Esophagus (tissue), 2 donors: ENCODE measurements around the gene IL2. TPM values are rescaled to one million over a fixed set of nuclear protein-coding genes. Genes with fewer than 3 reads are reported as not detected.

Experiments
- H3K27ac ChIP-seq, 2 donors: one replicate each; pipeline ENCODE4 v1.5.1; 2013; ENCODE audit warnings: low read depth in 2 of 2, mild to moderate bottlenecking in 2 of 2, inconsistent platforms in 1 of 2, low read length in 1 of 2, moderate library complexity in 1 of 2
- H3K27me3 ChIP-seq, 2 donors: one replicate each; pipeline ENCODE4 v1.6.1; 2013; ENCODE audit warnings: low read length in 2 of 2, control low read depth in 1 of 2, mild to moderate bottlenecking in 1 of 2; ENCODE audit not compliant: insufficient read depth in 2 of 2, control insufficient read depth in 1 of 2
- H3K36me3 ChIP-seq, 2 donors: one replicate each; pipeline ENCODE4 v1.6.1; 2013; ENCODE audit warnings: low read length in 1 of 2; ENCODE audit not compliant: control insufficient read depth in 2 of 2, insufficient read depth in 2 of 2
- H3K4me1 ChIP-seq, 2 donors: one replicate each; pipeline ENCODE4 v1.6.1; 2013; ENCODE audit warnings: low read length in 1 of 2; ENCODE audit not compliant: control insufficient read depth in 2 of 2, insufficient read depth in 2 of 2
- H3K4me3 ChIP-seq, 2 donors: one replicate each; pipeline ENCODE4 v1.5.1; 2013; ENCODE audit warnings: low read length in 2 of 2, mild to moderate bottlenecking in 2 of 2, low read depth in 1 of 2, moderate library complexity in 1 of 2
- H3K9me3 ChIP-seq, 2 donors: one replicate each; pipeline ENCODE4 v1.6.1; 2013; ENCODE audit warnings: mild to moderate bottlenecking in 2 of 2, low read depth in 1 of 2, low read length in 1 of 2, moderate library complexity in 1 of 2; ENCODE audit not compliant: control insufficient read depth in 2 of 2, insufficient read depth in 1 of 2
- WGBS, 2 donors: extraction: QIAGEN DNeasy Blood & Tissue Kit; methylation state at CpG; one replicate each; pipeline ENCODE4 v1.1.7; 2013; 5-methylcytosine and 5-hydroxymethylcytosine counted together
- polyA plus RNA-seq, 2 donors: library from polyadenylated mRNA; stranded (reverse); fragments of 200-250 nt; gene quantifications; one replicate each; pipeline ENCODE4 v1.2.3, GENCODE V29; 2013
- donor health status: healthy with polysubstance abuse.
- donor health status: Bipolar disorder and iron deficiency.

Gene IL2
- not detected for polyA plus RNA-seq

DNA sequence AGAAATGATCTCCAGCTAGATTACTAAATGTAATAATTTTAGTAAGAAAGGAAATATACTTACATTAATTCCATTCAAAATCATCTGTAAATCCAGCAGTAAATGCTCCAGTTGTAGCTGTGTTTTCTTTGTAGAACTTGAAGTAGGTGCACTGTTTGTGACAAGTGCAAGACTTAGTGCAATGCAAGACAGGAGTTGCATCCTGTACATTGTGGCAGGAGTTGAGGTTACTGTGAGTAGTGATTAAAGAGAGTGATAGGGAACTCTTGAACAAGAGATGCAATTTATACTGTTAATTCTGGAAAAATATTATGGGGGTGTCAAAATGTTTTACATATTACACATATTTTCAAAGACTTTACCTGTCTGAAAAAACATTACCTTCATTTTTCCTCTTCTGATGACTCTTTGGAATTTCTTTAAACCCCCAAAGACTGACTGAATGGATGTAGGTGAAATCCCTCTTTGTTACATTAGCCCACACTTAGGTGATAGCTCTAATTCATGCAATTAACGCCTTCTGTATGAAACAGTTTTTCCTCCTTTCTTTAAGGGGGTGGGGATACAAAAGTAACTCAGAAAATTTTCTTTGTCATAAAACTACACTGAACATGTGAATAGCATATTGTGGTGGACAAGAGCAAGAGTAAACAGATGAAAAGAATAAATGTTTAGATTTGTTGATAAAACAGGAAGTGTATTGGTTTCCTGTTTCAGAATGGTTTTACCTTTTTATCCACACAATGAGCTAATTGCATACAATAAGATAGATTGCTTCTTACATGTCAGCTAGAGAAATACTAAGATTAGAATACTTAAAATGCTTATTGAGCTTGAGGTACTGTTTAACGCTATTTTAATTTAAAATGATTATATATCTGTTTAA, at the start of gene IL2:
TSS of gene IL2 (minus strand) at position 495 of the 886 bp plus-strand sequence. CDS start at position 210, 285 bp downstream.
- Histone ChIP-seq H3K9me3 (no peaks in the 10 kb centered on the region), H3K27me3 (no peaks in the 10 kb centered on the region), H3K4me1 (no peaks in the 10 kb centered on the region), H3K4me3 (no peak within 1 kb of the TSS), H3K36me3 (no peaks in the 10 kb centered on the region), H3K27ac (no peak within 1 kb of the TSS)
- WGBS, 2 donors = 40 to 50% methylated on average over 2 of the region's 2 CpGs

DNA sequence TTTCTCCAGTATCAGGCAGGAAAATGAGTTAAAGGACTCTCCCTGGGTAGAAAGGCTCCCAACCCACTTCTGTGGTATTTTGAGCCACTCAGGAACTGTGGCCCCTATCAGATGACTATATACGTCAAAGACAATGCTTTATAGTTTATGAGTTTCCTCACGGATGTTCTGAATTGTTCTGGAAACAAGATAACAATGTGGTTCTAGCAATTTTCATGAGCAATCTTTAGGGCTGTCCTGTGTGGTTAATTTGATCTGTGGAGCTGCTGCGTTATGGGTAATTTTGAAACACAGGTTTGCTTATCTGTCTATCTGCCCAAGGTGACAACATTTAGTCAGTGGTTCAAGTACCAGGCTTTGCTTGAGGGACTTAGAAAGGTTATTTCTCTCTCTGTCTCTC, 46.7 kb upstream of the IL2 start:
- Histone ChIP-seq H3K36me3 (no peaks in the 10 kb centered on the region), H3K27ac (no peak overlapping the region), H3K4me1 (no peaks in the 10 kb centered on the region), H3K4me3 (no peak overlapping the region), H3K27me3 (no peaks in the 10 kb centered on the region), H3K9me3 (no peaks in the 10 kb centered on the region)
- 50 to 62% methylated on average over 3 of the region's 3 CpGs for WGBS, 2 donors

DNA sequence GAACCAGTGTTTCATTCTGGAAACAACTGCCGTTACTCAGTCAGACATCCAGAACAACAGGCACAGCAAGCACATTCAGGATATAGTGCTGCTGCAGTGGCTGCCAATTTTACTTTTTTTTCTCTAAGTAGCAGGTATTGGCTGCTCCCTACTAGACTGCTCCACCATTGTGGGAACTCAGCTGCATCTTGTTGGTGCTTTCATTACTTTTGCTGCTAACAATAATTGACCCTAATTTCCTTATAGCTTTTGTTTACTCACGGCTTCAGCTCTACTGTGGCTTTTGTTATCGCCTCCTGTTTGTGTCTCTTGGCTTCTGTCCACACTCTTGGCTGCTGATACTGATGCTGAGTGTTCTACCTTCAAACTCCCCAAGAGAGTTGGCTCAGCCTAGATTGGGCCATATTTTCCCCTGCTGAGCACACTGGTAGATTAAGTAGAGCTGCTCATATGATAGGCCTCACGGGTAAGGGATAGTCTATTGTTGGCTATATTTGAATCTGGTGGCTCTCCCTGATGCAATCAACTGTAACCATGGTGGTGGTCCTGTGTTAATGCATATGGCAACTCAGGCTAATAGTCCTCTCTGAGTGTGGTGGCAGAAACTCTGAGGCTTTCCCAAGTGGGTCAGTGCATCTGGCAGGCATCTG, 44.5 kb upstream of the IL2 start:
- 41 to 45% methylated on average over 4 of the region's 4 CpGs for WGBS, 2 donors
- no peak overlapping the region for H3K4me3 ChIP-seq
- no peak overlapping the region for H3K27ac ChIP-seq
- H3K9me3 ChIP-seq = no peaks in the 10 kb centered on the region
- no peaks in the 10 kb centered on the region for H3K27me3 ChIP-seq
- no peaks in the 10 kb centered on the region for H3K4me1 ChIP-seq
- no peaks in the 10 kb centered on the region for H3K36me3 ChIP-seq

DNA sequence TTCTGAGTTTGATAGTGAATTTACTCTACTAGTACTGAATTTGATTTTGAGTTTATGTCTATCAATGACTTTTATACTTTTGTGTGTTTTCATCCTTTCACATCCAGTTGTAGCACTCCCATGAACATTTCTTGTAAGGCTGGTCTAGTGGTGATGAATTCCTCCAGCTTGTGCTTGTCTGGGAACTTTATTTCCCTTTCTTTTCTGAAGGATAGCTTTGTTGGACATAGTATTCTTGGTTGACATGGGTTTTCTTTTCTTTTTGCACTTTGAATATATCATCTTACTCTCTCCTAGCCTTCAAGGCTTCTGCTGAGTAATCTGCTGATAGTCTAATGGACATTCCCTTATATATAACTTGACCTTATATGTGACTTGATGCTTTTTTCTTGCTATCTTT, 32.5 kb upstream of the IL2 start:
- no peaks in the 10 kb centered on the region for H3K36me3 ChIP-seq
- no peak overlapping the region for H3K27ac ChIP-seq
- H3K9me3 ChIP-seq = peaks cover 2 to 9% of the 10 kb centered on the region in 2 donors
- H3K4me1 ChIP-seq = no peaks in the 10 kb centered on the region
- no peaks in the 10 kb centered on the region for H3K27me3 ChIP-seq
- H3K4me3 ChIP-seq = no peak overlapping the region

DNA sequence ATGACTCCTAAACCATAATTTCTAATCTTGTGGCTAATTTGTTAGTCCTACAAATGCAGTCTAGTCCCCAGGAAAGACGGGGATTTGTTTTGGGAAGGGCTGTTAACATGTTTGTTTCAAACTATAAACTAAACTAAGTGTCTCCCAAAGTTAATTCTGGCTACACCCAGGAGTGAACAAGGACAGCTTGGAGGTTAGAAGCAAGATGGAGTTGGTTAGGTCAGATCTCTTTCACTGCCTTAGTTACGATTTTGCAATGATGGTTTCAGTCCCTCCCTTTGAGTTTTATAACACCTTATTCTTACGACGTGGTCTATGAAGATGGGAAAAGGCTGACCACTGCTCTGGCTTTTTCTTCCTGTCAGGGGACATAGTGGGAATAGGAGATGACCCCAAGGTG, 27.0 kb upstream of the IL2 start:
- Histone ChIP-seq H3K4me1 (no peaks in the 10 kb centered on the region), H3K27me3 (no peaks in the 10 kb centered on the region), H3K4me3 (no peak overlapping the region), H3K27ac (no peak overlapping the region), H3K36me3 (no peaks in the 10 kb centered on the region), H3K9me3 (no peaks in the 10 kb centered on the region)
- WGBS, 2 donors = 58 to 59% methylated on average over 4 of the region's 4 CpGs

DNA sequence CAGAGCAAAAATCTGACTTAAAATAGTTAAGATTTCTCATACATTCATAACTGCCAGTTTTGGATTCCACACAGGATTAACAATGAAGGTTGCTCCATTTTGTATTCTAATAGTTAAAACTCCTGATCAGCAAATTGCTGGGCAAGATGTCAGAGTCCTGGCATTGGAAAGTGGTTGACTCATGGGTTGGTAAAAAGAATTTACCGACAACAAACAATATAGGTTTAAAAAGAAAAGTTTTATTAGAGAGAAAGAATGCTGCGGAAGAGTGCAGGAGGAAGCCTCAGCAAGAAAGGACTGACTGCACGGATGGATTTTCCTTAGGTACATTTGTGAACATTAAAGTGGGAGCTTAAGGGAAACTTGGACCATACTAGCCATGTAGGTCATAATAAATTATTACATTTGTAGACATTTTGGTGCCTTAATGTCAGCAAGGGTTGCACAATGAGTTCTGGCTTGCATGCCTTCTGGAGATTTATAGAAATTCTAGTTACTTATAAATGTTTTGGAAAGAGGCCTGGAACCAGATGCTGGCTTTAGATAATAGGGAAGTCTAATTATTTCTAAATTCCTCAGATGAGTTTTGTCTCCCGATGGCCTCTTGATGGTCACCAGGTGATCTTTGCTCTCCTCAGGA, 25.4 kb upstream of the IL2 start:
- H3K9me3 ChIP-seq = no peaks in the 10 kb centered on the region
- H3K4me1 ChIP-seq = no peaks in the 10 kb centered on the region
- no peaks in the 10 kb centered on the region for H3K27me3 ChIP-seq
- no peak overlapping the region for H3K4me3 ChIP-seq
- H3K27ac ChIP-seq = no peak overlapping the region
- 73 to 87% methylated on average over 4 of the region's 4 CpGs for WGBS, 2 donors
- H3K36me3 ChIP-seq = no peaks in the 10 kb centered on the region

DNA sequence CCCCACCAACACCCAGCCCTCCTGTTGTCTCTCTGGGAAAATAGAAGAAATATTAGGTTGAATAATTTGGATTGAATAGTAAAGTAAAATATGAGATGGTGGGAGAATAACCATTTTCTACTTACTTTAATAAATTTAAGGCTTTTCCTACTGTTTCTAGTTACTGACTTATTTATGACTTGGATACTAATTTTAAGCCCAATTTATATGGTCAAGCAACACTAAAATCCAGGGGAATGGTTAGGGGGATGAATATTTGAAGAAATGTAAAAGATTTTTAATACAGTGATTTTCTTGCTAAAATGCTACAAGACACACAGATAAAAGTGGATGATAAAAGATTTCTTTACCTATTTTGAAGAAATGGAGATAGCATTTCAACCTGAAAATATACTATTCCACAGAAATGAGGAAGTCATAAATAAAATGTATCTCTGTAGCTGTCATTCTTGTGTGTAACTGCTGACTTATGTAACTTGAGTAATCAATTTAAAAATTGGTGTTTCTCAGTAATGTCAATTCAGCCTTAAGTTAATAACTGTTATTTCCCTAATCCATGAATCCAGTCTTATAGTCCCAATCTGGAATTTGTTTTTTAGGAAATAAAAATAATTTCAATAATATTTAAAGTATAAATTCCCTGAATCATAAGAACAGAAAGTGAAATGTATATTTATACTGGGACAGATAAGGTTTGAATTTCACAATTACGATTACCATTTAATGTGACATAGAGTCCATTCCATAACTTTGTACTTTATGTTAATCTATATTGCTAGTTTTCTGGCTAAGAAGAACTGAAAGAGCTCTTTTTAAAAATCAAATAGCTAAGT, 24.3 kb upstream of the IL2 start:
- no peaks in the 10 kb centered on the region for H3K9me3 ChIP-seq
- WGBS, 2 donors = 90 to 96% methylated on average over 1 of the region's 1 CpG
- no peaks in the 10 kb centered on the region for H3K4me1 ChIP-seq
- no peaks in the 10 kb centered on the region for H3K36me3 ChIP-seq
- H3K4me3 ChIP-seq = no peak overlapping the region
- no peak overlapping the region for H3K27ac ChIP-seq
- H3K27me3 ChIP-seq = no peaks in the 10 kb centered on the region

DNA sequence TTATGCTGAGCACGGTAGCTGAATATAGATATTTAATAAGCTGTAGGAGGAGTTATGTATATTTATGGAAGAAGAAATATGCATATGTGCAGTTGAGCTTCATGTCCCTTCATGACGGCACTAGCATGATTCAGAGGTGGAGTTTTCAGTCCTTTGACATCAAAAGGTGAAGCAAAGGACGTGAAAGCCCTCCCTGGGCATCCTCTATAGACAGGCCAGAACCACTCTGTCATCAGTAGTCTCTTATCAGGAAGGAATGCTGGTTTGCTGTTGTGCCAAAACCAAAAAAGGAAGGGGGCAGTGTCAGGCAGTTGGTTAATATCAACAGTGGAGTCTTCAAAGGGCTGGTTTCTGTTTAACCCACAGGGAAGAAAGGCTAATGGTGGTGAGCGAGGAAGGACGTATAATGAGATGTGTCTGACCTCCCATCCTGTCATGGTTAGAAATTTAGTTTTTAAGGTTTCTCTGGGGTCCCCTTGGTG, 23.5 kb upstream of the IL2 start:
- Histone ChIP-seq H3K36me3 (no peaks in the 10 kb centered on the region), H3K9me3 (no peaks in the 10 kb centered on the region)
- 40% methylated on average over 5 of the region's 5 CpGs for WGBS, 2 donors

DNA sequence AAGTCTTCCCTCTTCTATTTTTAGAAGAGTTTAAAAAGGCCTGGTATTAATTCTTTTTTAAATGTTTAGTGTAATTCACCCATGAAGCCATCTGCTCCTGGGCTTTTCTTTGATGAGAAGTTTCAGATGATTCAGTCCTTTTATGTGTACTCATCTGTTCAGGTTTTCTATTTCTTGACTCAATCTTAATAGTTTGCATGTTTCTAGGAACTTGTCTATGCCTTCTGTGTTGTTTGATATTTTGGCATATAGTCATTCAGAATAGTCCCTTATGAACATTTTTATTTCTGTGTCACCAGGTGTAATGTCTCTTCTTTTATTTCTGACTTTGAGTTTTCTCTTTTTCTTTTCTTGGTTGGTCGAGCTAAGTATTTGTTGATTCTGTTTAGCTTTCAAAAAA, 20.2 kb upstream of the IL2 start:
- no peak overlapping the region for H3K27ac ChIP-seq
- H3K27me3 ChIP-seq = no peaks in the 10 kb centered on the region
- WGBS, 2 donors = 65 to 71% methylated on average over 1 of the region's 1 CpG
- H3K36me3 ChIP-seq = no peaks in the 10 kb centered on the region
- H3K4me3 ChIP-seq = no peak overlapping the region
- H3K4me1 ChIP-seq = no peaks in the 10 kb centered on the region
- H3K9me3 ChIP-seq = no peaks in the 10 kb centered on the region

More for the DNA sequence above, 23.5 kb upstream of the IL2 start:
- Histone ChIP-seq H3K4me1 (no peaks in the 10 kb centered on the region), H3K4me3 (no peak overlapping the region), H3K27me3 (no peaks in the 10 kb centered on the region), H3K27ac (no peak overlapping the region)
